ENCODE data around the gene INVS. TPM values are rescaled to one million over a fixed set of nuclear protein-coding genes. Genes with fewer than 3 reads are reported as not detected.
"Not testable (repeated sequence)": the region's sequence is repeated elsewhere in the genome, so short reads cannot be mapped to it uniquely, and the experiment has no call there.

INVS gene
- total RNA-seq, 1 donor from 2014 or later, result 18.8 TPM

GRCh38 chr9:100088202-100088601, 10.8 kb upstream of the INVS start:
- Mint-ChIP-seq H3K9me3 (no peaks in the 10 kb centered on the region), H3K4me3 (ENCODE audit: low read depth) (peak overlapping the region; percentile 45), H3K36me3 (ENCODE audit: low read depth) (peaks cover 5% of the 10 kb centered on the region), H3K27me3 (ENCODE audit: low read depth) (no peaks in the 10 kb centered on the region), H3K27ac (peak overlapping the region; percentile 72), H3K4me1 (ENCODE audit: low read depth) (peaks cover 72% of the 10 kb centered on the region)
- intact Hi-C loops (cut with micrococcal nuclease), result loop anchor here (5.0 kb wide), 2 partner anchors 124 to 906 kb away; no protein-coding TSS in a partner anchor
- no peak for DNase-seq (ENCODE audit: low spot score)

DNA sequence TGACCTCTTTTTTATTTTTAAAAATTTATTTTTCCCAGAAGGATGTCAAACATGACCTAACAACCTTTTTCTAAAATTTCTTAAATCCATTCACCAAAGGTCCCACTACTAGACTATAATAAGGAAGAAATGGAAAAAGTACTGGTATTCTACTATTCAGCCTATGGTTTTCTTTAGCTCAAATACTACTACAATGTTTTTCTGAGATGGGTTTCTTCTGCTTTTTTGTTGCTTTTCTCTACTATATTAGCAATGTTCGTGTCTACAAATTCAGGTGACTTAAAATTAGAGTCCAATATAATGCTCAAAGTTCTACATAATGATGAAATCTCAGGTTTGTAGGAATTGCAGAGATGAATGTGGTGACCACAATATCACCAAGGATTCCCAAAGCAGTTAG, 8.2 kb upstream of the INVS start:
- intact Hi-C loops (cut with micrococcal nuclease), result loop anchor here (10.0 kb wide), 1 partner anchor 866 kb away; the partner anchor contains the start of genes ALG2 and SEC61B
- Mint-ChIP-seq H3K27me3 (ENCODE audit: low read depth) (no peaks in the 10 kb centered on the region), H3K4me1 (ENCODE audit: low read depth) (peaks cover 60% of the 10 kb centered on the region), H3K4me3 (ENCODE audit: low read depth) (no peak overlapping the region), H3K27ac (no peak overlapping the region), H3K36me3 (ENCODE audit: low read depth) (peaks cover 5% of the 10 kb centered on the region), H3K9me3 (no peaks in the 10 kb centered on the region)
- DNase-seq (ENCODE audit: low spot score), result no peak

DNA sequence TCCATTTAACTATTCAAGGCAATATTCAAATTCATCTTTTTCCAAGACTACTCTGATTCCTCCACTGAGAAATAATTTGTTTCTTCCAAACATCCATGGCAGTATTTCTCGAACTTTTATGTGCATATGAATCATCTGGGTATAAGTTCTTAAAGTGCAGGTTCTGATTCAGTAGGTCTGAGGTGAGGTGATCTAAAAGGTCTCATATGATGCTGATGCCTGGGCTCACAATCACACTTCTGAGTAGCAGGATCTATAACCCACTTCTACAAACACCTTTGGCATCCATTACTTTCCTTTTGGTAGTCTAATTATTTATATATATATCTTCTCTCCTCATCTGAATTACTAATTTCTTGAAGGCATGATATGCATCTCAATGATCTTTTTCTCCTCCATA, 7.4 kb upstream of the INVS start:
- no peaks in the 10 kb centered on the region for H3K27me3 Mint-ChIP-seq (ENCODE audit: low read depth)
- H3K4me1 Mint-ChIP-seq (ENCODE audit: low read depth), result peaks cover 57% of the 10 kb centered on the region
- H3K4me3 Mint-ChIP-seq (ENCODE audit: low read depth), result no peak overlapping the region
- intact Hi-C loops (cut with micrococcal nuclease), result loop anchor here (10.0 kb wide), 1 partner anchor 867 kb away; the partner anchor contains the start of genes ALG2 and SEC61B
- H3K36me3 Mint-ChIP-seq (ENCODE audit: low read depth), result peaks cover 5% of the 10 kb centered on the region
- H3K9me3 Mint-ChIP-seq, result no peaks in the 10 kb centered on the region
- H3K27ac Mint-ChIP-seq, result no peak overlapping the region
- DNase-seq (ENCODE audit: low spot score), result no peak

DNA sequence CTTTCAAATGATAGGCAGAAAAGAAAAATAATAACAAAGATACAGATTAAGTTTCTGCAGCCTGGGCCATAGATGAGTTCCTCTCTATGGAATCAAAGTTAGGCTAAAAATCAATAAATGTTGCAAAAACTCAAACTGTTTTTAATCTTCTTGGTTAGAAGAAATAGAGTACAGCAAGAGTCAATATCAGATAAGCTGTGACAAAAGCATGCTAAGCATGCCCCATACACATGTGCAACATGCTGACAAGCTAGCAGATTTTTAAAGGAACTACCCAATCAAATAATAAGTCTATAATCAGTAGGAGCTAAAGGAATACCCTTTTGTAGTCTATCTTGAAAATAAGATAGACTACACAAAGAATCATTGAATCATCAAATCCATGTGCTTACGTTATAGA, 7.0 kb upstream of the INVS start:
- Mint-ChIP-seq H3K4me3 (ENCODE audit: low read depth) (no peak overlapping the region), H3K4me1 (ENCODE audit: low read depth) (peaks cover 56% of the 10 kb centered on the region), H3K36me3 (ENCODE audit: low read depth) (peaks cover 5% of the 10 kb centered on the region), H3K27me3 (ENCODE audit: low read depth) (no peaks in the 10 kb centered on the region), H3K9me3 (no peaks in the 10 kb centered on the region), H3K27ac (no peak overlapping the region)
- intact Hi-C loops (cut with micrococcal nuclease), result loop anchor here (10.0 kb wide), 1 partner anchor 867 kb away; the partner anchor contains the start of genes ALG2 and SEC61B
- no peak for DNase-seq (ENCODE audit: low spot score)

- not testable (repeated sequence) for H3K27ac Mint-ChIP-seq; H3K4me3 Mint-ChIP-seq (ENCODE audit: low read depth); H3K36me3 Mint-ChIP-seq (ENCODE audit: low read depth); H3K9me3 Mint-ChIP-seq; H3K27me3 Mint-ChIP-seq (ENCODE audit: low read depth); DNase-seq (ENCODE audit: low spot score)
- H3K4me1 Mint-ChIP-seq (ENCODE audit: low read depth), result peaks cover 42% of the 10 kb centered on the region
- intact Hi-C loops (cut with micrococcal nuclease), result loop anchor here (10.0 kb wide), 1 partner anchor 870 kb away; the partner anchor contains the start of genes ALG2 and SEC61B
Observed at GRCh38 chr9:100094411-100094810, 4.6 kb upstream of the INVS start.

GRCh38 chr9:100096378-100096916, 2.6 kb upstream of the INVS start:
- Mint-ChIP-seq H3K27ac (no peak overlapping the region), H3K36me3 (ENCODE audit: low read depth) (peaks cover 8% of the 10 kb centered on the region), H3K27me3 (ENCODE audit: low read depth) (no peaks in the 10 kb centered on the region), H3K4me3 (ENCODE audit: low read depth) (peak overlapping the region; percentile 31), H3K9me3 (no peaks in the 10 kb centered on the region), H3K4me1 (ENCODE audit: low read depth) (peaks cover 45% of the 10 kb centered on the region)
- intact Hi-C loops (cut with micrococcal nuclease), result loop anchor here (5.0 to 10.0 kb wide), 2 partner anchors 274 to 872 kb away; partner anchors contain the start of genes ALG2, NR4A3 and SEC61B
- no peak for DNase-seq (ENCODE audit: low spot score)

GRCh38 chr9:100098046-100098886, 777 bp upstream of the INVS start:
- Mint-ChIP-seq H3K9me3 (no peaks in the 10 kb centered on the region), H3K4me3 (ENCODE audit: low read depth) (peak overlapping the region; percentile 96), H3K36me3 (ENCODE audit: low read depth) (peaks cover 7% of the 10 kb centered on the region), H3K4me1 (ENCODE audit: low read depth) (peaks cover 30% of the 10 kb centered on the region), H3K27ac (peak overlapping the region; percentile 91), H3K27me3 (ENCODE audit: low read depth) (no peaks in the 10 kb centered on the region)
- intact Hi-C loops (cut with micrococcal nuclease), result loop anchor here (5.0 to 10.0 kb wide), 2 partner anchors 276 to 873 kb away; partner anchors contain the start of genes ALG2, NR4A3 and SEC61B
- DNase-seq (ENCODE audit: low spot score), result peak; percentile 18

- H3K4me1 Mint-ChIP-seq (ENCODE audit: low read depth), result peaks cover 28% of the 10 kb centered on the region
Observed at GRCh38 chr9:100099722-100100042, 639 bp downstream of the INVS start.

DNA sequence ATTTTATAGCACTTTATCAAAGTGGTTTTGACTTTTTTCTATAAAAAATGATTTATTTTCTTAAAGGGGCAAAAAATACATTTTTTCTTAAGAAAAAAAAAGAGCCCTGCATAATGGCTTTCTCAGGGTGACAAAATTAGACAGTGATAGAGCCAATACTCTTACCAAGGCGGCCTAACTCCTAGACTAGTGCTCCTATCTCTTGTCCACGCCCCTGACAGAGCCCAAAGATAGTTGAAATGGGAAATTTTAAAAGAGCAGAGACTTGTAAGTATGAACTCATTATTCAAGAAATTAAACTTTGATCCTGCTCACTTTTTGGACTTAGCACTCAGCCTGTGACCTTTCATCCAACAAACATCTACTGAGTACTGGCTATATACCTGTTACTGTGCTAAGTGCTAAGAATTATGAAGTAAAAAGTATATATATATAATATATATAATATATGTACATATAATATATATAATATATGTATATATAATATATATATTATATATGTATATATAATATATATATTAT, 1.2 kb downstream of the INVS start:
- Mint-ChIP-seq H3K9me3 (no peaks in the 10 kb centered on the region), H3K27me3 (ENCODE audit: low read depth) (no peaks in the 10 kb centered on the region), H3K27ac (peak overlapping the region; percentile 86), H3K36me3 (ENCODE audit: low read depth) (peaks cover 13% of the 10 kb centered on the region), H3K4me1 (ENCODE audit: low read depth) (peaks cover 26% of the 10 kb centered on the region), H3K4me3 (ENCODE audit: low read depth) (peak overlapping the region; percentile 96)
- intact Hi-C loops (cut with micrococcal nuclease), result no loop called here
- no peak for DNase-seq (ENCODE audit: low spot score)

More at GRCh38 chr9:100099722-100100042, 639 bp downstream of the INVS start:
- H3K27ac Mint-ChIP-seq, result peak overlapping the region; percentile 86
- H3K4me3 Mint-ChIP-seq (ENCODE audit: low read depth), result peak overlapping the region; percentile 96
- no peaks in the 10 kb centered on the region for H3K9me3 Mint-ChIP-seq
- no peak for DNase-seq (ENCODE audit: low spot score)
- intact Hi-C loops (cut with micrococcal nuclease), result loop anchor here (1.0 to 10.0 kb wide), 3 partner anchors 15 to 875 kb away; partner anchors contain the start of genes ALG2, NR4A3 and SEC61B
- peaks cover 13% of the 10 kb centered on the region for H3K36me3 Mint-ChIP-seq (ENCODE audit: low read depth)
- H3K27me3 Mint-ChIP-seq (ENCODE audit: low read depth), result no peaks in the 10 kb centered on the region

- H3K27ac Mint-ChIP-seq, result no peak overlapping the region
- H3K27me3 Mint-ChIP-seq (ENCODE audit: low read depth), result no peaks in the 10 kb centered on the region
- DNase-seq (ENCODE audit: low spot score), result no peak
- H3K4me3 Mint-ChIP-seq (ENCODE audit: low read depth), result no peak overlapping the region
- intact Hi-C loops (cut with micrococcal nuclease), result no loop called here
- H3K9me3 Mint-ChIP-seq, result no peaks in the 10 kb centered on the region
- peaks cover 13% of the 10 kb centered on the region for H3K36me3 Mint-ChIP-seq (ENCODE audit: low read depth)
- peaks cover 17% of the 10 kb centered on the region for H3K4me1 Mint-ChIP-seq (ENCODE audit: low read depth)
Observed at GRCh38 chr9:100101608-100102007, 2.6 kb downstream of the INVS start.

DNA sequence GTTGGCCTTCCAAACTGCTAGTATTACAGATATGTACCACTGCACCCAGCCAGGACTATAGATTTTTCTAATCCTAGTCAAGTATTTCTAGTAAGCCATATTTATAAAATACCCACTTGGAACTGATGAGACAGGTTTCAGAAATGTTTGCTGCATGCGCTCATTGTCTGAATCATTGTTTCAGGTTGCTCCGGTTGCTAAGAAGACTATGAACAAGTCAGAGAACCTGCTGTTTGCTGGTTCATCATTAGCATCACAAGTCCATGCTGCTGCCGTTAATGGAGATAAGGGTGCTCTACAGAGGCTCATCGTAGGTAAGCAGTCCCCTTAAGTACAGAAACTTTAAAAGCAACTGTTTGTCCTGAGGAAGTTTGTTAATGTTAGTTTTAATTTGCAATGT, 5.3 kb downstream of the INVS start:
- intact Hi-C loops (cut with micrococcal nuclease), result no loop called here
- Mint-ChIP-seq H3K4me1 (ENCODE audit: low read depth) (peaks cover 9% of the 10 kb centered on the region), H3K27me3 (ENCODE audit: low read depth) (no peaks in the 10 kb centered on the region), H3K4me3 (ENCODE audit: low read depth) (no peak overlapping the region), H3K27ac (no peak overlapping the region), H3K36me3 (ENCODE audit: low read depth) (peaks cover 18% of the 10 kb centered on the region), H3K9me3 (no peaks in the 10 kb centered on the region)
- DNase-seq (ENCODE audit: low spot score), result no peak

- DNase-seq (ENCODE audit: low spot score), result no peak
- Mint-ChIP-seq H3K4me1 (ENCODE audit: low read depth) (peaks cover 3% of the 10 kb centered on the region), H3K36me3 (ENCODE audit: low read depth) (peaks cover 18% of the 10 kb centered on the region), H3K27ac (no peak overlapping the region), H3K9me3 (no peaks in the 10 kb centered on the region), H3K4me3 (ENCODE audit: low read depth) (no peak overlapping the region), H3K27me3 (ENCODE audit: low read depth) (no peaks in the 10 kb centered on the region)
- intact Hi-C loops (cut with micrococcal nuclease), result no loop called here
Observed at GRCh38 chr9:100105861-100106260, 6.8 kb downstream of the INVS start.

- peaks cover 3% of the 10 kb centered on the region for H3K4me1 Mint-ChIP-seq (ENCODE audit: low read depth)
- H3K27ac Mint-ChIP-seq, result no peak overlapping the region
- H3K9me3 Mint-ChIP-seq, result no peaks in the 10 kb centered on the region
- no peak overlapping the region for H3K4me3 Mint-ChIP-seq (ENCODE audit: low read depth)
- no peak for DNase-seq (ENCODE audit: low spot score)
- H3K27me3 Mint-ChIP-seq (ENCODE audit: low read depth), result no peaks in the 10 kb centered on the region
- intact Hi-C loops (cut with micrococcal nuclease), result no loop called here
- H3K36me3 Mint-ChIP-seq (ENCODE audit: low read depth), result peaks cover 13% of the 10 kb centered on the region
Observed at GRCh38 chr9:100106616-100107015, 7.6 kb downstream of the INVS start.

All from activated T-helper 2 cell treated with anti-CD3 and anti-CD28 coated beads, Interferon-gamma antibody, Interleukin-2, Interleukin-4, amounts not matched to agents 10 μg/mL and 5 μg/mL and 100 μg/mL, durations not matched to agents 14 hours and 24 hours and 36 hours (primary cell).